Suppressor macrophage treated with lipopolysaccharide for 4 hours (primary cell): Measurements from ENCODE around the gene STEAP4.
"Not testable (repeated sequence)": the region's sequence is repeated elsewhere in the genome, so short reads cannot be mapped to it uniquely, and the experiment has no call there.

Experiments
- DNase-seq: peaks from one replicate; pipeline ENCODE4 v3.0.0-alpha.2; 2020

STEAP4 gene

DNA sequence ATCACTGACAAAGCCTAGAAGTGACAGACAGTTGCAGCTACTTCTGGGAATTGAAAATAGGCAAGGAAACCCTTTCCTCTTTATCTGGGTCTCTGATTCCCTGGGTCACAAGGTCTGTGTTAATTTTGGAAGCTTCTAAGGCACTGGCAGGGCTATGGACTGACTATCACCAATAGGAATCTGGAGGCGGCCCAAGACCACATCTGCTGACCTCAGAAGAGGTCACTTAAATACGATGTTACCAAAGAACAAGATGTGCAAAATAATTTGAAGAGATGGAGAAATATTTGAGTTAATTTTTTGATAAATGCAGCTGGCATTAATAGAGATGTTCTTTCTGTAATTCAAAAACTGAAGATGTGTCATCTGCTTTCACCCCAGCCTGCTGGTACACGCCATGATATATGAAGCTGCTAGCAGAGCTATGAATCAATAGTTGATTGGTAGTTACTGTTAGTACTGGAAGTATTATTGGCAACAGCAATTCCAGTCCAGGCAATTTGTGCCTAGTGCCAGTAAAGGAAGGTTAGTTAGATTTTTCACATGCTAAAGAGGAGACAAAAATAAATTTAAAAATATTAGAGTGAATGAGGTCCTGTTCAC lies 5.5 kb upstream of the STEAP4 start:
- no peak for DNase-seq

DNA sequence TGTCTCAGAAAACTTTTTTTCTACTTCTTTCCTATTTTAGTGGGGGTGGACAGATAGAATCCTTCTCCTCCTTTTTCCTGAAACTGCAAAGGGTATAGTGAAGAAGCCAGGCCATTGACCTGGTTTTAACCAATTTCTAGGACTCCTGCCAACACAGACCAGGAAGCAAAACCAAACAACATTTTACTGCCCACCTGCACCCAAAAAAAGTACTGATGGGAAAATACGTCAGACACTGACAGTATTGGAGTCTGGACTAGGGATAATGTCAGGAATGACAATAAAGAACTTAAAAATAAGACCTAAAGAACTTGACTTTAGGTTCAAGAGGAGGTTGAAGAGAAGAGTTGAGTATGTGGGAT lies 5.0 kb upstream of the STEAP4 start:
- DNase-seq, result no peak

DNA sequence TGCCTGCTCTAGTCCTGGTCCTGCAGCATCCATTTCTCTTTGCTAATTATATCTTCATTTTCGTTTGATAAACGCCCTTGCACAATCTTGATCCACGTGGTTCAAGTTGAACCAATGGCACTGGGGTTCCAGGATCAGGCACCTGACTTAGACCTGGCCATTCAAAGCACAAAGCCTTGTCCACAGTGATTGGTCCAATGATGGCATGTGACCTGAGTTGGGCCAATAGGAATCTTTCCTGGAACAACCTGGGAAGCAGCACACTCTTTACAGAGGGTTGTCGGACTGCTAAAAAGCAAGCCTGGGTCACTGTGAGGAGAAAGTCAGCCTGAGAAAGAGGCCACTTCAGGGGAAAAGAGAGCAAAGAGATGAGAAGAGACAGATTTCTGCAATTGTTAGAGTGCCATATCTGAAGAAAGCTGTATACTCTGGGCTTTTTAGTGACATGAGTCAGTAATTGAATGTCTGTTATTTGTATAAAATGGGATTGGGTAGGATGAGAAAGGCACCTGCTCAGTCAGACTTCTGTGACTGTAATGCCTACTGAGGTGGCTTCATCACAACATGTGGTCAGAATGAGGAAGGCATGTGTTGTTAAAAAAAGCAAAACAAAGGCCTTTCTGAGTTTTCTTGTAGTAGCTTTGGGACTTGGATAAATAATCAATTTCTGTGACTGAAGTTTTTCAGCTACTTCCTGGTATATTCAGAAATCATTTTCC lies 4.4 kb upstream of the STEAP4 start:
- DNase-seq, result no peak

DNA sequence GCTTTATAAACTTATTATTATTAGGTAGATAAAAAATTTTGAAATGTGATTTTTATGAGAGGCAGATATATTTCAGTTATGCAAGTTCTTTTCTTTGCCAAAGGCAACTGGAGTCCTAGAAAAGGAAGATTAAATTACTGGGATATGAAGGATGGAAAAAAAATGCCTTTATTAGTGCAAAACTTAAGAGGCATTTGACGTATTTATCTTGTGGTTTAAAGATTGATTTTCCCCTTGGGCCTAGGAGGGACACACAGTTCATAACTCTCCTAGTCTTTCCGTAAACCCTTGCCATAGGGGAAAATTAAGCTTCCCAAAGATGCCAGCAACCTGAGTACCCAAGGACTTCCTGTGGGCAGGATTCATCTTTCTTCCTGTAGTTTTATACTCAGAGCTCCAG lies 3.1 kb upstream of the STEAP4 start:
- no peak for DNase-seq

DNA sequence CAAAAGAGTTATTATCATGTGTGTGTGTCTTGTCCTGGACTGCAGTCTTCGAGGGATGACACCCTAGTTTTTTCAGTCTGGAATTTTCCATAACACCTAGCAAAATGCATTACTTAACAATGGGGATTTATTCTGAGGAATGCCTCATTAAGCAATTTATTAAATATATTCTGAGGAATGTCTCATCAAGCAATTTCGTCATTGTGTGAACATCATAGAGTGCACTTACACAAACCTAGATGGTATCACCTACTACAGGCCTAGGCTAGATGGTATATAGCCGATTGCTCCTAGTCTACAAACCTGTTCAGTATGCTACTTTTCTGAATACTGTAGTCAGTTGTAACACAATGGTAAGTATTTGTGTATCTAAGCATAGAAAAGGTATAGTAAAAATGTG lies 1.1 kb upstream of the STEAP4 start:
- no peak for DNase-seq

DNA sequence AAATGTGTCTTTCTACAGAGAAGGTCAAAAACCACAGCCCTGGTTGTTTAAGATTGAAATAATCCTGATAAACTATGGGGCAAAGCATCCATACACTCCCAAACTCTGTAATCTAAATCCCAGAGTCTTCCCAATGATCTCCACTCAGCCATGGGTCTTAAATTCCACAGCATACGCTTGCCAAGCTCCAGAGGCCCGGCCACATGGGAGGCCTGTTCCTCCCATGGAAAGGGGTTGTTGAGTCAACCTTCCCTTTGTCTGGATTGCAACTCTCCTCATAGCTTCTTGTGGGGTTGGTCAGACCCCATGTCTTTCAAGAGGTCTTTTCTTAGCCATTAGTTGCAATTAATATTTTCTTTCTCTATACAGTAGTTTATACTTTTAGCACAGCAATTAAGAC lies 718 bp upstream of the STEAP4 start:
- DNase-seq, result no peak

DNA sequence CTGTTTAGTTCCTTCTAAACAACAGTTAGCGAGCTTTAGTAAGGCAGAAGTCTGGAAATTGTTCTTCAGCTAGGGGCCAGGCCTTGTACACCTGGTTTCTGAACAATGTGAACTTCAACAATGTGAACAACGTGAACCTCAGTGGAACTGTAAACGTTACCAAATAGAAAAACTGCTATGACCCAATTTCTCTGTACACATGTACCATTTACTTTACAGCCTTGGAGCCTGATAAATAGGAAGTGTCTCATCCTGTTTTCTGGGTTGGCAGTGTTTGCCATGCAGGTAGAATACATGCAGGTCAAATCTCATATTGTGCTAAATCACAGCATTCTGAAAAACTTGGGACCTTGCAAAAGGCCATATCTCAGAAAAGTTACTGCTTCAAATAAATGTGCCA lies 1.6 kb downstream of the STEAP4 start:
- no peak for DNase-seq

DNA sequence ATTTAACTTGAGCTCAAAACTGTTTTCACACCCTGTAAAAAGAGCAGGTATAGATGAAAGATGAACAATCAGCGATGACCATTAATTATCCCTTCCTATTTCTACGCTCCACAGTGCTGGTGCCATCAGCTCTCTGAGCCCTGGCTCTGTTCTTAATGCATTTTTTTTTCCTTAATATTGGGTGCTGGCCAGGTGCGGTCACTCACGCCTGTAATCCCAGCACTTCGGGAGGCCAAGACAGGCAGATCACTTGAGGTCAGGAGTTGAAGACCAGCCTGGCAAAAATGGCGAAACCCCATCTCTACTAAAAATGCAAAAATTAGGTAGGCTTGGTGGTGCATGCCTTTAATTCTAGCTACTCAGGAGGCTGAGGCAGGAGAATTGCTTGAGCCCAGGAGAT lies 4.2 kb downstream of the STEAP4 start:
- DNase-seq, result no peak

DNA sequence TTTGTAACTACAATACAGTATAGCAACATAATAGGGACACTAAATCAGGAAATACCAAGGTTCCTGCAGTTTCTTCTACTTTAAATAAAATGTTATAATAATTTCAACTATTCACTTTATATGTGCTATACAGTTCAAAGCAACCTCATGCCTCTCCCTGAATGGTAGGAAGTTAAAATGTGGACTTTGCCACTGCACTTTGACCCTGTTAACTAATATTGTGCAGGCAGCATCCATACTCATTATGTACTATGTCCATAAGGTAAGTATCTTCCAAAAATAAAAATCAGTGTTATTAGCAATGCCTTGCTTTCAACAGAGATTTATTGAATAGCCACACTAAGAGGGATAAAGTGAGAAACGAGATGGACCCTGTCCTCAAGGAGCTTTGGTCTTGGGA lies 4.8 kb downstream of the STEAP4 start:
- DNase-seq, result no peak

DNA sequence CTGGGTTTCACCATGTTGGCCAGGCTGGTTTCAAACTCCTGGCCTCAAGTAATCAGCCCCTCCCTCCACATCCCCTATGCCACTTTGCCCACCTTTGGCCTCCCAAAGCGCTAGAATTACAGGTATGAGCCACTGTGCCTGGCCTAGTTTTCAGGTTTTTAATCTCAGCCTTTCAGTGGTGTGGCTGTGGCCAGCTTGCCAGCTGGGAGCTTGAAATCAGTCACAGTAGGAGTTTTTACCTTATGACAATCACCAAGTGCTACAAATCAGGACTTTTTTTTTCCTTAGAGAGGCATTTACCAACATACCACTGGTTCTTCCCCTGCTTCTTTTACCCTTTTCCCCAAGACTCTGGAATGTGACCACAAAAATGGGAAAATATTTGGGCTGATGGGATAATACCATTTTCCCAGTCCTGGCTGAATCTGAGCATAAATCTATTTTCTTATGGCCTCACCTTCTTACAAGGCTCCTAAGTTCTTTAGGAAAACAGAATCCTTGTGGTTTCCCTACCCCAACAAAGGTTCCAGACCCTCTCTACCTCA lies 6.2 kb downstream of the STEAP4 start:
- DNase-seq, result no peak

DNA sequence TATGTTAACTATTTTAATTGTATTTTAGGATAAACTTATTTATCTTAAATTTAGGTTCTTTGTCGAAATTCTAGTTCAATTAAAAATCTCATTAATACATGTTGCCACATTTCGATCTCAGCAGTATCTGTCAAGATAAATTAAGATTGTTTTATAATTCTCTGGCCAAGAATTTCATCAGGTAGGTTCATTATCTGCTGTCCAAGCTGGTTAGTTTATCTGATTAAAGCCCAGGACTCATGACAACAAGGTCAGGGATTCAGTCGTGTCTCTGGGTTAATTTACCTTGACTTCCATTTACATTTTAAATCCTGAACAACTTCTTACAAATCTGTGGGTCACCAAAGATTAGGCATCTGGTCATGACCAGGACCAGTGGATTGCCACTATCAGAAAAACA lies 7.6 kb downstream of the STEAP4 start:
- no peak for DNase-seq

DNA sequence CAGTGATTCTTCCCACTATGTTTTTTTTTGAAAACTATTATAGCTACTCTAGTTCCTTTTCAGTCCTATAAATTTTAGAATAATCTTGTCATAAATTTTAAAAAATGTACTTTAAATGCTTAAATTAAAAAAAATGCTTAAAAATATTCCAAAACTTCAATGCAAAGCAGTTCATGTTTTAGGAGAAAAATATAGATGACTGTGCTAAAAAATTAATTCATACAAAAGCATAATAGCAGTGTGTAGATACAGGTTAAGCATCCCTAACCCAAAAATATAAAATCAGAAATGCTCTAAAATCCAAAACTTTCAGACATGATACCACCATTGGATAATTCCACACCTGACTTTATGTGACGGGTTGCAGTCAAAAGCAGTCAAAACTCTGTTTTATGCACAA lies 12.8 kb downstream of the STEAP4 start:
- DNase-seq, result no peak

DNA sequence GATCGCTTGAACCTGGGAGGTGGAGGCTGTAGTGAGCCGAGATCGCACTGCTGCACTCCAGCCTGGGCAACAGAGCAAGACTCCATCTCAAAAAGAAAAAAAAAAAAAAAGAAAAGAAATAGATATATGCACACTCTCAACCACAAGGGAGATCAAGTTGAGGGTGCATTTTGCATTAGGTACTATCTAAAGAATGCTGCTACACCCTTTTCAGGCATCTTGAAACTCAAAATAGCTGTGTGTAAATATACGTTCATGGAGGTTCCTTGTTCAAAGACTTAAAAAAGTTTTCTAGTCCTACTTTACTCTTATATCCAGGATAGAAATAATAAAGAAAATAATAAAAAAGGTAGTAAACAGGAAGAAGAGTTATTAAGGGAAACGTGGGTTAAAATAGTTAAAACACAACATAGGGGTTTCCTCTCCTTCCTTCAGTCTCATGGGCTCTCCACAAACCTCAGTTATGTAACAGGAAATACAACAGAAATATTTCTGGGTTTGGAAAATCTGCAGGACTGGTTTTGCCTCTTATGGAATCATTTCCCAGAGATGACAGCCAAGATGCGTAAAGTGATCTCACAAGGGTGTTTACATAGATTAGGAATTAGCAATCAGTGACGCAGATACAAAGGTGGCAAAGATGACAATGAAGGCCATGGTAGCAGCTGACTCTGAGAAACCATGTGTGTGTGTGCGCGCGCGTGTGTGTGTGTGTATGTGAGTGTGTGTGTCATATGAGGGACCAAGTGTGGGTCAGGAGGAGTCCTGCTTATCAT lies 15.1 kb downstream of the STEAP4 start:
- no peak for DNase-seq

DNA sequence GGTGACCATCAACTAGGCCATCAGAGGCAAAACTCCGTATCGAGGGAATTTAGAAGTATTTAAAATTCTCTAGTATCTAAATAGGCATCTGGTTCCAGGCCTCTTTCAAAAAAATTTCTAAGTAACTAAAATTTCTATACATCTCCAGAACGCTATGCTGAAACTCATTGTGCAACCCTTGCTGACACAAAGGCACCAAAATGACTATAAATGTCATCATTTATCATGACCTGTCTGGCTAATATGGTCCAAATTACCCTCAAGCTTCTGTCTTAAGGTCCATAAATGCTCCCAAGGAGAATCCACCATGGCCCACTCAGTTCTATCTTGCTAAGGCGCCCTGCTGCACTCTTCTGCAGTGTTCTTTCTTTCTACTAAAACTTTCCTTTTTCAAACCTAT lies 16.2 kb downstream of the STEAP4 start:
- no peak for DNase-seq

DNA sequence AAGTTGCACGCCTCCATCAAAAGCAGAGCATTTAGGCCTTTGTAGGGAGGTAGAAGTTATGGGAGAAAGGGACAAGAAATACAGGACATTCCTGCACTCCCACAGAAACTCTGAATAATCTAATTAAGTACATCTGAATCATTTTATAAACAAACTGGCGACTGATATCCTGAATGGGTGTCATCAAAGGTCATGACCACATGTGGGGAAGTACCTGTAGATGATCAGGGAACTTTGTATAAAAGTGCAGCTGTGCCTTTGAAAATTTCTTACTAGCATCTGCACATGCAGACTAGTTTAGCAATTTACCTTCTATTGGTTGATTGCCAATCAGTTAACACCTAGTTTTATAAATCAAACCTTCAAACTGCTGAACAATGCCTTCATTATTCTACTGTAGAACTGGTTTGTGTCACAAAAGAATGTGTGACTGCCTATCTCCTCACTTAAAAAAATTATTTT lies 17.1 kb downstream of the STEAP4 start:
- no peak for DNase-seq

DNA sequence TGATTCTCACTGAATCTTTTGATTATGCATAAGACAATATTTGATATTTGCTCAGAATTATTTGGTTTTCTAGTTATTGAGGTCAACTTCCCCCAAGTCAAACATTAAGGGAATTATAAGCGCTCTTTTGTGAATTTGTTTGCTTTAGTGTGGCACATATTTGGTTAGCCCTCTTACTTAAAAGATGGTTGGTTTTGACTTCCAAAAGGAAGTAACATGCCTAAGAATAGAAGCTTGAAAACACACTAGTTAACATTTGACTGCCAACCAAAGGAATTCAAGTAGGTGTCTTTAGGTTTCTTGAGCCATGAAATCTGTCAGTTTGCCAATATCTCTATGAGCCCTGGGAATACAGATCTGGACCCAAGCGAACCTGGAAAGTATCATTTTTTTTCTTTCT lies 24.9 kb downstream of the STEAP4 start:
- DNase-seq, result no peak

DNA sequence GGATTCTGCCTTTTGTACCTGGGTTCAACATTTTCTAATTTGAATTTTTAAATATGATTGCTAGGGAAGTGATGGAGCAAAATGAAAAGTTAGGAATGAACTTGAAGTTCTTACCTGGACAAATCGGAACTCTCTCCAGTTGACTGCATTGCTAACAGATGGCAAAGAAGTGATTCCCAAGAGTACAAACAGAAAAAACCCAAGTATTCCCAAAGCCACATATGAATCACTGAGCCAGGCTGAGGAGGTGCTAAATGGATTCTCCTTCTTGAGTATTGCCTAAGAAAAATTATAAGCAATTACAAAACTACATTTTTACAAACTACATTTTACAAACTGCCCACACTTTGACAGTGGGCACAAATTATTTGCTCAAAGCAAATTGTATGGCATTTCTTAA lies 25.9 kb downstream of the STEAP4 start:
- DNase-seq, result no peak

DNA sequence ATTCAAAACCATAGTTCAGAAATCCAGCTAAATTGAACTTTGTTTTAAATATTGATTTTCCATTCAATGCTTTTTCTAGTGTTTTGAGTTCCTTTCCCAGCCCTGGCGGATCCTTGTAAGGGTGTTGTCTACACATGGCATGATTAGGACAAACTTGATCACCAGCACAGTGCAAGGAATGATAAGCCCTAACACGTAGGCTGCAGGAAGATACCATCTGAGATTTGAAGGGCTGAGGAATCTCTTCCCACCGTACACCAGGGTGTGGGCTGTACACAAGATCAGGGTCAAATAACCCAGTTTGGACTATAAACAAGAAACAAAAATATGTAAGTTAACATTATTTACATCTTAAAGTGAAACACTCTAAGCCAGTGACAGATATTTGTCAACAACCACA lies 27.4 kb downstream of the STEAP4 start:
- no peak for DNase-seq

DNA sequence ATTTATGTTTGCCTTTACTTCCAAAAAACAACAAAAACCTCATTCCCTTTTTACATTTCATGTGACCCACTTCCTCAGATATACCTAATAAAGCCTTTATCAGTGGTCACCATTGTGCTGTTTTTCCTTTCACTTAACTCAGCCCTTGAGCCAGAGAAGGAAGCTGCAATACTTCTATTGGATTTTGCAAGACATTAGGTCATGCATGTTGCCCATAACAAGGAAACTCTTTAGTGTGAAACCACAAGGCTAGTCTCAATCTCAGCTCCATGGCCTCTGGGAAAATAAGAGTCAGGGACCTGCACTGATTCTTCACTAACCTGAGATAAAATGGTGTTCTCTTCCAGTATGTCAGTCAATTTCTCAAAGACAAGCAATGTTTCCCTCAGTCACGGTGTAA lies 27.8 kb downstream of the STEAP4 start:
- DNase-seq, result peak; percentile 91

DNA sequence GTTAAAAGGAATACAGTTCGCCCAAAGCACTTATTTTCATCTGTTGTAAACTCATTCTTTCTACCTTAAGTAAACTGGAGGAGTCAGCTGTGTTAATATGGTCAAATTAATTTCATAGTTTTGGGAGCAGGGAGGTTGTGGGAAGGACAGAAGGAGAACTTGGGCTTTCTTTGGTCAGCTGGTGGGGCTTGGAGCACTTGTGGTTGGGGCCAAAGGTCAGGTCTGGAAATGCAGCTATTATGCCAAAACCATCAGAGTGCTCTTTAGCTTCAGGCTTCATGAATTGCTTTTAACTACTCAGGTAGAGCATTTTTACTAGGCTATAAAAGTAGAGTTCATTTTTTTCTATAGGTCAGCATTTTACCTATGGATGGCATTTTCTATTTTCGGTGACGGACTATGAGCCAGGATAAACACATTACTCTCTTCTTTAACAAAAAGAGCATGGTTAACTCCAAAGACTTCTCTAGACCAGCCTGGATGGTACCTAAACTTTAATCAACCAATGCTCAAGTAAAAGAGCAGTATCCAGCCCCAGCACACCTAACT lies 30.0 kb downstream of the STEAP4 start:
- DNase-seq, result no peak

DNA sequence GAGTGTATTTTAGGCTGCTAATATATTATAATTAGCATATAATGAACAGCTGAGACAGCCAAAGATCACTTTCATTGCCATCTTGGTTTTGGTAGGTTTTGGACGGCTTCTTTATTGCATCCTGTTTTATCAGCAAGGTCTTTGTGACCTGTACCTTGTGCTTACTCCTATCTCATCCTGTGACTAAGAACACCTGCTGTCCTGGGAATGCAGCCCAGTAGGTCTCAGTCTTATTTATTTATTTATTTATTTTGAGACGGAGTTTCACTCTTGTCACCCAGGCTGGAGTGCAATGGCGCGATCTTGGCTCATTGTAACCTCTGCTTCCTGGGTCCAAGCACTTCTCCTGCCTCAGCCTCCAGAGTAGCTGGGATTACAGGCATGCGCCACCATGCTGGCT lies 31.8 kb downstream of the STEAP4 start:
- DNase-seq, result not testable (repeated sequence)

DNA sequence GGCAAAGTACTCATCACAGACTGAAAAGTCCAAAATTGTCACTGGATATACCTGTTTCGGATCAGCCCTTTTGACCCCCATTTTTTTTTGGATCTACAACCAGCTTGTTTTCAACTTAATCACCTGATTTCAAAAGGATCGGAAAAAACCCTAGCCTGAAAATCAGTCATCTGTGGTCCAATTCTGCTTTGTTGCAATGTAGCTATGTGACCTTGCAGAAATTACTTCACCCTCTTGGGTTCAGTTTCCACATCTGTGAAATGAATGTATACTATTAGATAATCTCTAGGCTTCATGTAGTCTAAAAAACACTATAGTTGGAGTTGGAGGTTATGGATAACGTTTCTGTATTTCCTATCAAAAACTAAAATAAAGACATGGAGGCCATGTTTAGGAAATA lies 37.1 kb downstream of the STEAP4 start:
- peak; percentile 57 for DNase-seq

DNA sequence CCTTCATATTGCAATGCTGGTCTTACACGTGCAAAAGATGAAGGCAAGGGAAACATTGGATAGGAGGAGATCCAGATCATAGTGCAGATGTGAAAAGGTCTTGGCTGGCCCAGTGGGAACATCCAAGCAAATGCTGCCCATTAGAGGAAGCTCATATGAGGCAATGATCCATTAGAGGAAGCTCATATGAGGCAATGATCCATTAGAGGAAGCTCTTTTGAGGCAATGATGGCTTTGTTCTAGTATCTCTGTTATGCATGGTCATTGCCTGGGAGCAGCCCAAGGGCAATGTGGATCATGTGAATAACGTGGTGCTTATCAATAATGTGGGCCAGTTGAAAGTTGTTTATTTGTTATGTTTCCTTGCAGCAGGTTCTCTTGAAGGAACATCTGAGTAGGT lies 37.8 kb downstream of the STEAP4 start:
- DNase-seq, result peak; percentile 84

DNA sequence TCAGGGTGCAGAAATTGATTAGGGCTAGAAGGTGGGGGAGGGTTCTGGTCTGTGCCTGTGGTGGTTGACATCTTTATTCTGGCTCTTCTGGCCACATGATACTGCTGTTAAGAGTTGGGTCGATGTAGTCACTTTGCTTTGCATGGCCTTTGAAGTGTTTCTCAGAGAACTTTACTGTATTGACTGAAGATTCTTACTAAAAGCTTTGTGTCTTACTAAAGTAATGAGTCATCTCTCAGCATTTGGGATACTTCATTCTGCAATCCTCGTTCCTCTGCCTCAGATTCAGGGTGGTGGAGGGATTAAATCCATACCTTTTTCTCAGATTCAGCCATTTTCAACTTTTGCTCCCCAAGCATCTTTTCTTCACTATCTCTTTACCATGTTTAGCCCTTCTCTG lies 38.6 kb downstream of the STEAP4 start:
- peak; percentile 46 for DNase-seq
